ENCODE results near the gene CCNYL1.
"Not testable (repeated sequence)": the region's sequence is repeated elsewhere in the genome, so short reads cannot be mapped to it uniquely, and the experiment has no call there.

The CCNYL1 gene

DNA sequence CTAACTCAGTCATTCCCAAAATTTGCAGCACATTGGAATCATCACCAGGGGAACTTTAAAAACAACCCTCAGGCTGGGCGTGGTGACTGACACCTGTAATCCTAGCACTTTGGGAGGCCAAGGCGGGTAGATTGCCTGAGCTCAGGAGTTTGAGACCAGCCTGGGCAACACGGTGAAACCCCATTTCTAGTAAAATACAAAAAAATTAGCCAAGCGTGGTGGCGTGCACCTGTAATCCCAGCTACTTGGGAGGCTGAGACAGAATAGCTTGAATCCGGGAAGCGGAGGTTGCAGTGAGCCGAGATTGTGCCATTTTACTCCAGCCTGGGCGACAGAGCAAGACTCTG, 24.0 kb downstream of the CCNYL1 start:
- DNase-seq: not testable (repeated sequence)

DNA sequence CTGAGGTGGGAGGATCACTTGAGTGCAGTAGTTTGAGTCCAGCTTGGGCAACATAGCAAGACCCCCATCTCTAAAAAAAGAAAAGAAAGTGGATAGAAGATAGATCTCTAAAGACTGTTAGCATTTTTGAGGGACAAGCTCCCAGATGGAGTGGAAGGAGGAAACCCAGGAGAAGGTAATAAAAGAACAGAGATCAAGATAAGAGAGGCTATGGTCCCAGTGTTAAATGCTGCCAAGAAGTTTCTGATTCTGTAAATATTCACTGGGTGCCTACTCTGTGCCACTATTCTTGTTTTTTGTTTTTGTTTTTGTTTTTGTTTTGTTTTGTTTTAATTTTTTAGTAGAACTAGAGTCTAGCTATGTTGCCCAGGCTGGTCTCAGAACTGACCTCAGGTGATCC, 32.1 kb downstream of the CCNYL1 start:
- DNase-seq: no peak

DNA sequence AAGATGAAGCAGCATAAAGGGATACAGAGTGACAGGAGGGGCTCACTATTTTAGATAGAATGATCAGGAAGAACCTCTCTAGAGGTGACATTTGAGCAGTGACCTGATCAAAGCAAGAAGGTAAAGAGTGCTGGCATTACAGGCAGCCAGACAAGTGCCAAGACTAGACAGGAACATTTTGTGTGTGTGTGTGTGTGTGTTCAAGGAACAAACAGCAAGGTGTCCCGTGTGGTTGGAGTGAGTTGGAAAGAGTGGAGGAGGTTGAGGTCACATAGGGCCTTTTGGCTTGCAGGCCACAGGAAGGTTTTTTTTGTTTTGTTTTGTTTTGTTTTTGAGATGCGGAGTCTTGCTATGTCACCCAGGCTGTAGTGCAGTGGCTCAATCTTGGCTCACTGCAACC, 32.6 kb downstream of the CCNYL1 start:
- no peak for DNase-seq

DNA sequence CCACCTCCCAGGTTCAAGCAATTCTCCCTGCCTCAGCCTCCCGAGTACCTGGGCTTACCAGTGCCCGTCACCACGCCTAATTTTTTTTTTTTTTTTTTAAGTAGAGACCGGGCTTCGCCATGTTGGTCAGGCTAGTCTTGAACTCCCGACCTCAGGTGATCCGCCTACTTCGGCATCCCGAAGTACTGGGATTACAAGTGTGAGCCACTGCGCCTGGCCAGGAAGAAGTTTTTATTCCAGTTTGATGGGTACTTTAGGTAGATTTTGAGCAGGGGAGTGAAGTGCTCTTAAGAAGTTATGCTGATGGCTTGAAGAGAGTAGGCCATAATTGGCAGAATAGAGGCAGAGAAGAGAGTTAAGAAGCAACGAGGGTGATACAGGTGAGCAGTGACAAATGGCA, 33.0 kb downstream of the CCNYL1 start:
- DNase-seq: no peak

DNA sequence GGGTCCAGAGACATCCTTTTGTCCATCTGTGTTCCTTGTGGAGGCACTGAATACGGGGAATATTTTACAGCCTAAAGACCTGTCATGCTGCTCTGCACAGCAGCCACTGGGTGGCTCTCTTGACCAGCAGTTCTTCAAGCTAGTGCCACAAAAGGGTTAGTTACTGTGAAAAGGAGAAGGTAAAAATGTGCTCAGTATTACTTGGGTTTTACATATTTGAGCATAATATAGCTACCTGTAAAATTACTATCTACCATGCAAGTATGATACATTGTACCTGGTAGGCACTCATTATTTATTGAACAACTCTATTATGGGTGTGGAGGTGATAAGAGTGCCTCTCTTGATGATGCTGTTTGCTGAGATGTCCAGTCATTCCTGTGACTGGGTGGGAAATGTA, 34.7 kb downstream of the CCNYL1 start:
- no peak for DNase-seq

DNA sequence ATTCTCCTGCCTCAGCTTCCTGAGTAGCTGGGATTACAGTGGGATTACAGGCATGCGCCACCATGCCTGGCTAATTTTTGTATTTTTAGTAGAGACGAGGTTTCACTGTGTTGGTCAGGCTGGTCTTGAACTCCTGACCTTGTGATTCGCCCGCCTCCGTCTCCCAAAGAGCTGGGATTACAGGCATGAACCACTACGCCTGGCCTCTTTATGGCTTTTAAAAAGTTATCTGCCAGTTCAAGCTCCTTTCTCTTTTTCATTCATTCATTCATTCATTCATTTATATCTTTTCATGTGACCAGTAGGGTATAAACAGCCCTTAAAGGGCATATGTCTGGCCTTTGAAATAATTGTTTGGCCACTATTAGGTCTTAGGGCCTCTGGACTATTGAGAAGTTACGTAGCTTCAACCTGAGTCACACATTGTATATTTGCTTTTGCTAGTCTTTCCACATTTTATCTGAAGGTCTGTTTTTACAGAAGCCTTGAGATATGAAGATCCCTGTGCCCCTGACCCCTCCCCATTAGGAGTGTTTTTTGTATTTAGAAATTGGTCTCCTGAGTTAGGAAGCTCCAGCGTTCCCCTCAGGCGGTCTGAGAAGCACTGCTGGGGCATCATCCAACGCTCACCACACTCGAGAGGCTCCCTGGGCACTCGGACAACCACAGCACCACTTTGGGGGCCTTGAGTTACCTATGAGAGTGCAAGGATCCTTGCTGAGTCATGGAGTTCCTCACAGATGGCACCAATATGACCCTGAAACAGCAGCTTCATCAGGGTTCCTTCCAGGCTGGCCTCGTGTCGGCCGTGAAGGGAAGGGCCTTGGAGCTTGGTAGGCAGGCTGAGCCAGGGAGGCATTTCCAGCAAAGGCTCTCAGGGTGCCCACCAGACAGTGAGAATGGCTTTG, 36.5 kb downstream of the CCNYL1 start:
- DNase-seq: no peak

DNA sequence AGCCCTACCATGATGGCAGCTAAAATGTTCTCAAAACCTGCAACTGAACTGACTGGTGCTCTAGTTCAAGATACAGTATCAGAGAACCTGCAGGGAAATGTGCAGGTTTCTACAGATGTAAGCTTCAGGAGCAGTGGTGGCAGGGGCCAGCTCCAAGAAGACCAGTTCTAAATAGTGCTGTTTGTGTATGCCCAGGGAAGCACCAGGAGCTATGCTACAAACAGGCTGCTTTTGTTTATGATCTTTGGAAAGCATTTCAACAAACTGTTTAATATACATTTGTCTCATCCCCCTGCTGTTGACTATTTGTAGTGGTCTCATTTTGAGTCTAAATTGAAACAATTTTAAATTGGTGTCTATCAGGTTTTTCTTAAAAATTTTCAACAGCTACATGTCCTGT, 37.6 kb downstream of the CCNYL1 start:
- DNase-seq: no peak

DNA sequence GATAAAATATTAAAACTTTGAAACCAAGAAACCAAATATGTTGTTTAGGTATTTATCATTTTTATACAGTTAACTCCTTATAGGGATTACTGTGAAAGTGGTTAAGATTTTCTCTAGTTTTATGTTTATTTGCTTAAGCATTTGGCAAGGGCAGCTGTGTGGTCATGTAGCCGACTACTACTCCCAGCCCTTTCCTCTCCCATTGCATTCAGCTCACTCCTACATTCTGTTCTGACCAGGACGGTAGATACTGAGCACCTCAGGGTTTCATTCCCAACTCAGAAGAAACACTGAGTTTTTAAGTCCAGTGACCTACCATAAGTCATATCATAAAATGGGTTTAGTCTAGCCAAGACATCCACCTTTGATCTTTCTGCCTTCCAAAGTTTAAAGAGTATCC, 38.4 kb downstream of the CCNYL1 start:
- no peak for DNase-seq

DNA sequence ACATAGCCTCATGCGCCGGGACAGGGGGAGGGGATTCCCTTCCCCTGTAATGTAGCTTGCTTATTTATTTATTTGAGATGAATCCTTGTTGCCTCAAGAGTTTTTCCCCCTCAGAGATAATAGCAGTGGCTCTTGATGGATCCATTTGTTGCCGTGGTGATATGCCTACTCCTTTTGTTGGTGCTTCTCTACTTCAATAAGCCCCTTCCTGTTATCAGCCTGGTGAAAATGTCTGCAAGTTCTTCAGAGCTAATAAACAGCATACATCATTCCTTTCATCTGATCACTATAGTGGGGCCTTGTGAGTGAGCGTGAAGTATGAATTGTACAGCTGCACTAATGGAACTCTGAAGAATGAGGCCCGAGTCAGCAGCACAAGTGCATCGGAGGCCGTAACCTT, 38.9 kb downstream of the CCNYL1 start:
- no peak for DNase-seq

DNA sequence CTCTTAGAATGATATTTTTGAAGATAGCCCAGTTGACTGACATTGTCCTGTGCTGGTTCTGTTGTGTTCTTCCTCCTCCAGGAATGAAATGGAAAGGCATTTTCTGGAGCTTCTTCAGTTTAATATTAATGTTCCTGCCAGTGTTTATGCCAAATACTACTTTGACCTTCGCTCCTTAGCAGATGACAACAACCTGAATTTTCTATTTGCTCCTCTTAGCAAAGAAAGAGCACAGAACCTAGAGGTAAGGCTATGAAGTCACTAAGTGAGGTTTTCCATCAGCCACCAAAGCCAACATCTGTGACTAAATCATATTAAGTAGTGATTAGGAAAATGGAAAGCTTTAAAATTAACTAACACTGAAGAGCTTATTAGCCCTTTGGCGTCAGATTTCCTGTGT, 39.4 kb downstream of the CCNYL1 start:
- no peak for DNase-seq

DNA sequence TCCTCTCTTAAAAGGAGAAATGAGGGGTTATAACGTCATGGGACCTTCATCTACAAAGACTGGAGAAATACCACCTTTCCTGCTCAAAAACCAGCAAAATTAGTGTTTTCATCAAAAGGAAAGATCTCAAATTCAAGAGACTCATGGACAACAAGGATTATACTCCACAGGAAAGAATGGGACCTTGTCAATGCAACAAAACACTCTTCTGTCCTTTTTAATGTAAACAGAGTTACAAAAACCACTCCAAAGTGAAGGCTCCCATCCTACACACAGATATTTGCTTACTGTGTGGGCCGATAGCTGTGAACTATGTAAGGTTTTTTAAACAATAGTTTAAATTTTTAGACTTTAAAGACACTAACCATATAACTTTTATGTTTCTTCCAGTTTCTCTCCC, 42.2 kb downstream of the CCNYL1 start:
- not testable (repeated sequence) for DNase-seq

DNA sequence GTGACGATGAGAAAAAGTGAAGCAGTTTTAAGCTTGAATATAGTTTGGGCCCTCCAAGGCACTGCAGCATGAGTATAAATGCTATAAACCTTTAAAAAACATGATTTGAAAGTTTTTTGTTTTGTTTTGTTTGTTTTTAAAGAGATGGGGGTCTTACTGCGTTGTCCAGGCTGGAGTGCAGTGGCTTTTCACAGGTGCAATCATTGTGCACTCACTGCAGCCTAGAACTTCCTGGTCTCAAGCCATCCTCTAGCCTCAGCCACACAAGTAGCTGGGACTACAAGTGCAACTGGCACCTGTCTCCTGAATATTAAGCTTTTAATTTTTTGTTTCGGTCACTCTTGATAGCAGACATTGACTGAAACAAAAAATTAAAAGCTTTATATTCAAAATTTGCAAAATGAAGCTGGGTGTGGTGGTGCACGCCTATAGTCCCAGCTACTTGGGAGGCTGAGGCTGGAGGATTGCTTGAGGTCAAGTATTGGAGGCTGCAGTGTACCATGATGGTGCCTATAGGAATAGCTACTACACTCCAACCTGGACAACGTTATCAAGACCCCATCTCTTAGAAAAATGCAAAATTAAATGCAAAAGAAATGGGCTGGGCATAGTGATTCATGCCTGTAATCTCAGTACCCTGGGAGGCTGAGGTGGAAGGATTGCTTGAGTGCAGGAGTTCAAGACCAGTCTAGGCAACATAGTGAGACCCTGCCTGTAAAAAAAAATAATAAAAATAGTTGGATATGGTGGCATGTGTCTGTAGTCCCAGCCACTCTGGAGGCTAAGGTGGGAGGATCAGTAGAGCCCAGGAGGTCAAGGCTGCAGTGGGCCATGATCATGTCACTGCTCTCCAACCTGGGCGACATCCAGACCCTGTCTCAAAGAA, 43.3 kb downstream of the CCNYL1 start:
- DNase-seq: no peak

DNA sequence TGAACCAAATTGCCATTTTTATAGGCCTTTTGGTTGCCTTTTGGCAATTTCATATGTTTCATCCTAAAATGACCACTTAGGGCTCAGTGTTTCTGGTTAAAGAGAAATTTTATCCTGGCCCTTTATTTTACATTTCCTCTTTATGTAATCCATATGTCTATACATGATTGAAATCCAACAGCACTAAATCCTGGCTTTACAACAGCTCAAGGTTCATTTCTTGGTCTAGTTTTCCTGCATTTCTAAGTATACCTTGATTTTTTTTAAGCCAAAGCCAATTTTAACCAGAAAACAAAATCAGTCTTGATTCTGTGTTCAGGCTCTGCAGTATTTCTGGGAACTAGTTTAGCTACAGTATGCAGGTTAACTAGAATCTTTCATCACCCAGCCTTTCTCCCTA, 46.6 kb downstream of the CCNYL1 start:
- DNase-seq: no peak

DNA sequence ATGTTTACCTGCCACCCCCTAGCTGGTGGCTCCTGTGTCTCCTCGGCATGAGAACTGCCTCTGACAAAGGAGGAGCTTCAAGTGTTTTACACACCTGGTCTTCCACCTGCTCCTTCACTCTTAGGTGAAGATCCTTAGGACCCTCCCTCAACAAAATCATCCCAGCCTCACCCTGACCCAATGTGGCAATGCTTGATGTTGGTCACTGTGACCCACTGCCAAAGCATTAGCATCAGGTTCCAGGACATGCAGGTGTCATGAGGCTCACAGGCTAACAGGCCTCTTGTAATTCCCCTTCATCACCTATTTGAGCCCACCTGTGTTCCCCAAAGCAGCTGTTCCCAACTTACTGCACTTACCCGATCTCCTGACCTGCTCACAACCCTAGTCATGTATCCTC, 48.5 kb downstream of the CCNYL1 start:
- DNase-seq: no peak

DNA sequence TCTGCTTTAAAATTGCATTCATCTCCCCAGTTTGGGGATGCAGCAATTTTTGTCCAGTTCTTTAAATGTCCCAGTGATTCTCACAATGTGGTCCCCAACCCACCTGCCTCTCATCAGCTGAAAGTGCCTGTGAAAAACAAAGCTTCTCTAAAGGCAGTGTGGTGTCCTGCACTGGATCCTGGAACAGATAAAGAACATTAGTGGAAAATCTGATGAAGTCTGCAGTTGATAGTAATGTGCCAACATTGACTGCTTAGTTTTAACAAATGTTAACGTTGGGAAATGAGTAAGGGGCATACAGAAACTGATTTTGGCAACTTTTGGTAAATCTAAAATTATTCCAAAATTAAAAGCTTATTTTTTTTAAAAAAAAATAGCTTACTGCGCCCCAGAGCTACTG, 49.0 kb downstream of the CCNYL1 start:
- DNase-seq: no peak

DNA sequence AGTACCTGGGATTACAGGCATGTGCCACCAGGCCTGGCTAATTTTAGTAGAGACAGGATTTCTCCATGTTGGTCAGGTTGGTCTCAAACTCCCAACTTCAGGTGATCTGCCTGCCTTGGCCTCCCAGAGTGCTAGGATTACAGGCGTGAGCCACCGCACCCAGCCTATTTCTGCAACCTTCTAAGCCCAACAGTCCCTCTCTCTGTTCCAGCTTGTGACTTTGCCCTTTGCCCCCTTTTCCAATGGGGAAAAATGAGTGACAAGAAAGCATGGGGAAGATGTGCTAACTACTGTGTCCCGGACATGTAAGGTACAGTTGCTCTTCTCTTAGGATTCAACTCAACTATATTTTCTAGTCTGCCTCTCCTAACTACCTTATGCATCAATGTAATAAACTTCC, 50.0 kb downstream of the CCNYL1 start:
- not testable (repeated sequence) for DNase-seq

DNA sequence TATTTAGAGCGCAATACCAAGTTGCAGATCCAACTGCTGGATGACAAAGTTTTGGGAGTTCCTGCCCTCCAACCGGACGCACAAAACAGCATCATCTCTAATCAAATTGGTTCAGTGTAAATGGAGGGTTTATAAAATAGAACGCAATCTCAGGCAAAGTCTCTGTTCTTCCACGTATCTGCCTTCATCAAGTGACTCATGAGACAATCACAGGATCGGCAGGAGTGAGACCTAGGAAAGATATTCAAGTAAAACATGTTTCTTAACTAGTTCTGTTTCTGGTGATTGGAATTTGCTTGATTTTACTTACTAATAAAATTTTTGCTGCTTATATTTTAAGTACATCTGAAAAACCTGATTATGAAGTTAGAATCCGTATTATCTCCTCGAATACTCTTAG, 50.7 kb downstream of the CCNYL1 start:
- DNase-seq: no peak

DNA sequence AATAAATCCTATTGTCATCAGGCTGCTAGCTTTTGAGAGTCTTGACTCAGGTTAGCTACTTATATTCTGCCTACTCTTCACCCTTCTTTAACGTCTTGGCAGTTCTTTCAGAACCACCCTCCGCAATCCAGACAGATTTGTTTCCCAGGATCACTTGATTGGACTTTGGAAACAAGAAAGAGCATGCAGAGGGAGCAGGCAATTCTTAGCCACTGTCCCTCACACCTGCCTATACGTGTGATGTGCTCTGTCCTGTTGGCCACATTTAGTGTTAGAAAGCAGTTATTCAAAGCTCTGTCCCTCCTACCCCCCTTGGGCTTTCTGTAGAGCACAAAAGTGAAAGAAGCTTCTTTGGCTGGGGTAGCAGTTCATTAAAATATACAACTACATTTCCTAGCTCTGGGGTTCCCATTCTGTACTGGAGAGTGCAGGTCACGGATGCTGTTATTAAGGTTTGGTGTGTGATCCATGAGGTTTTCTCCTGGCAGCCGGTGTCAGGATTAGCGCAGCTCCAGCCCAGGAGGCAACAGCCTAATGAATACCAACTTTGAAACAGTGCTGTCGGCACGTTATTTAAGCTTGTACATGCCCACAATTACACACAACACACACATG, 52.0 kb downstream of the CCNYL1 start:
- no peak for DNase-seq

DNA sequence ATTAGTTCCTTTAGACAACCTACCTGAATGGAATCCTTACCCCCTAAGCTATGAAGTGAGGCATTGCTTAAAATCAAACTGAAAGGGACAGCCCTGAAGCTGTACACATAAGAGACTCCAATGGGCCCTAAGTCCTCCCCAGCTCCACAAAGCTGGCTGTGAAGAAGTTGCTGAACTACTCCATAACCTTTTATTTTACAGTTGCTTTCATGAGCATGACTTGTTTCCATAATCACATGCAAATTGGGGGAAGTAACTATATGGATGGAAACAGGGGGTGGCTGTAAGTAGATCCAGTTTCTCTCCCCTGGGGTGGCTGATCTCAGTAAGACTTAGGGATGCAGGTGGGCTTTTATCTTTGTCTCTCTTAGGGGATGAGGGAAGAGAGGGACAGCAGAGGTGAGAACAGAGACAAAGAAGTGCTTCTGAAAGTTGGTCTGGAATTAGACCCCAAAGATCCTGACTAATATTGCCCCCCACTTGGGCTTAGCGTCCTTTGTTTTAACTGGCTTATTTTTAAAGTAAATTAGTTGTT, 52.7 kb downstream of the CCNYL1 start:
- no peak for DNase-seq

DNA sequence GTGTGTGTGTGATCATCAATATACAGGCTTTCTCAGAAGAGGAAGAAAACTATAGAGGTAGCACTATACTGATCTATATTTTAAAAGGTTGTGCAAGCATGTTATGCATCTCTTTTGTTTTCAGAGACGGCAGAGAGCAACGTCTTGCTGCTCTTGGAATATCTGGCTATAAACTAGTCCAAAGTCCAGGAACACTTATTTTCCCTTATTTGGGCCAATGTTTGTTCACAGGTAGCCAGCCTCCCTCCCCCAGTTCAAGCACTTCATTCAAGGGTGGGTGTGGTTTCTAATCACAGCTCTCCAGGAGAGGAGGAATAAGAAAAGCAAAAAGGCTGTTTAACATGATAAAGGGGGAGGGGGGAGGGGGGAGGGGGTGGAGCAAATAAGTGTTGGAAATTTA, 54.1 kb downstream of the CCNYL1 start:
- DNase-seq: no peak

DNA sequence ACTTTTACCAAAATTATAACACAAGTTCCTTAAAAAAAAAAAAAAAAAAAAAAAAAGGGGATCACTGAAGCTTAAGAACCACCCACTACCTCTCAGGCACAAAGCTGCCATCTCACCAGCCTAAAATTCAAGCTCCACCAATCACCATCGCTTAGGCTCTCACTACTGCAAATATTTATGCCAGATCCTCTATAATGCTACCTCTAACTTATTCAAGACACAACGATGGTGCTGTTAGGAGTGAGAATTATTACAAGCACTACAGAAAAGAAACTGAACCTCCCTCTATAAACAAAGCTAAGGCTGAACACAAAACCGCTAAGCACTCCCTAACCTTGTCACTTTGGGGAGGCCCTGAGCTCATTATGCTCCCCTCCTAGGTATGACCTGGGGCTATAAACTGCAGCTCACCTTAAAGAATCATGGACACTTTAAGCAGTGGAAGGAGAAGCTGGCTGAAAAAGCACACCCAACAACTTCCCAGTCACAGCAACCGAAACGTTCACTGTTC, 54.7 kb downstream of the CCNYL1 start:
- DNase-seq: no peak

DNA sequence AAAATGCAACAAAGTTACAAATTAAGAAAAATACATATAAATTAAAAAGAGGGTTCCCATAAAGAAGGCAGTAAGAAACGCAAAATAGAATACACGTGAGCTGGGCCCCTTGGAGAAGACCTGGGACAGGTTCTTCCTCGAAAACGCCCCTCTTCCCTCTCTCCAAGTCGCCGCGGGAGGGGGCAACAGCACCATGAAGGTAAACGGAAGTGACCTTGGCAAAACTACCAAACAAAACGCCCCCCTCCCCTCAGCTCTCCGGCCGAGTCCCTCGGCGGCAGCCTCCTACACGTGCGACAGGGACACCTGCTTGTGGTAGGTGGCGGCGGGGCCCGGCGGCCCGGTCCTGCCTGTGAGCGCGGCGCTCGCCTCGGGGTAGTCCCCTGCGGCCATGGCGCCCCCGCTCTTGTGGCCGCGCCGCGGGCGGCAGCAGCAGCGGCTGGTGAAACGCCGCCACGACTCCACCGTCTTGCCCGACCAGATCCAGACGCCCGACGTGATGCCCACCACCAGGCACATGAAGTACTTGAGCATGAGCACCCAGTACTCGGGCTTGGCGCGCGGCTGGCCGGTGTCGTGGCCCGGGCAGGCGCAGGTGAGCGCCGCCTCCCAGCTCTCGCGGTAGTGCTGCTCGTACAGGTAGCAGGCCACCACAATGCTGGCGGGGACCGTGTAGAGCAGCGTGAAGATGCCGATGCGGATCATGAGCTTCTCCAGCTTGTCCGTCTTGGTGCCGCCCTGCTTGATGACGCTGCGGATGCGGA, 55.4 kb downstream of the CCNYL1 start:
- DNase-seq: no peak

Measured in activated T-cell treated with anti-CD3 and anti-CD28 coated beads for 4 hours (primary cell).